Esophagus muscularis mucosa (tissue), 4 donors: ENCODE results near the gene APOC3. TPM values are rescaled to one million over a fixed set of nuclear protein-coding genes. Genes with fewer than 3 reads are reported as not detected.

Source experiments
- DNase-seq: peaks from one replicate; pipeline ENCODE4 v3.0.0-alpha.2; 2017; ENCODE audit errors: extremely low spot score
- H3K27ac ChIP-seq, 4 donors: fragments of 200-600 bp; sonication (generic); replicated peaks in 1 of 4; 1 replicate in 3 of 4; 2 replicates in 1 of 4; pipeline ENCODE4 v1.5.1; 2016 to 2019; ENCODE audit warnings: mild to moderate bottlenecking in 1 of 4
- H3K27me3 ChIP-seq, 4 donors: fragments of 200-600 bp; sonication (generic); one replicate each; pipeline versions ENCODE4 v1.5.1 to v1.6.0; 2016 to 2019
- H3K36me3 ChIP-seq, 4 donors: fragments of 200-600 bp; sonication (generic); one replicate each; pipeline ENCODE4 v1.5.1; 2016 to 2019
- H3K4me1 ChIP-seq, 4 donors: fragments of 200-600 bp; sonication (generic); one replicate each; pipeline ENCODE4 v1.5.1; 2016 to 2019
- H3K4me3 ChIP-seq, 4 donors: fragments of 200-600 bp; sonication (generic); 1 replicate in 2 of 4; 2 replicates in 2 of 4; pipeline ENCODE4 v1.5.1; 2016 to 2019; ENCODE audit warnings: mild to moderate bottlenecking in 4 of 4, moderate library complexity in 1 of 4
- H3K9me3 ChIP-seq, 4 donors: fragments of 200-600 bp; sonication (generic); 1 replicate in 3 of 4; 2 replicates in 1 of 4; pipeline ENCODE4 v1.5.1; 2016 to 2019
- EP300 ChIP-seq: sonication (generic); formaldehyde crosslinking; IDR thresholded peaks from one replicate; pipeline ENCODE4 v1.6.1; 2017; ENCODE audit warnings: antibody characterized with exemption
- POLR2A ChIP-seq: fragments of 450-650 bp; IDR thresholded peaks from one replicate; pipeline ENCODE4 v1.6.1; 2017; ENCODE audit warnings: antibody characterized with exemption, moderate library complexity, mild to moderate bottlenecking, low read depth
- POLR2AphosphoS5 ChIP-seq, 2 donors: sonication (generic); formaldehyde crosslinking; IDR thresholded peaks; one replicate each; pipeline ENCODE4 v1.6.1; 2017; ENCODE audit warnings: antibody characterized with exemption in 2 of 2
- WGBS: methylation state at CpG from one replicate; pipeline ENCODE4 v1.1.5; 2018; 5-methylcytosine and 5-hydroxymethylcytosine counted together
- intact Hi-C: fragments of 100-400 bp; cut with DNase I; formaldehyde crosslinking; loops from one replicate; pipeline ENCODE4 v1.15.1; 2023
- total RNA-seq, 4 donors: library from RNA; depleted of rRNA; stranded (reverse); fragments of >200 nt; gene quantifications; one replicate each; pipeline versions ENCODE4 v1.1.0 to v1.2.1, GENCODE V29; 2016
- TF ChIP-seq, protein P1 (sequence below), 3 experiments: fragments of 200-600 bp in 2 of 3; fragments of 450-650 bp in 1 of 3; sonication (generic) in 2 of 3; IDR thresholded peaks; one replicate each; pipeline ENCODE4 v1.5.1; 2017 to 2019; ENCODE audit warnings: antibody characterized with exemption in 3 of 3, mild to moderate bottlenecking in 2 of 3, moderate library complexity in 1 of 3

Gene APOC3
- total RNA-seq, 4 donors from 2014 or later = not detected

DNA sequence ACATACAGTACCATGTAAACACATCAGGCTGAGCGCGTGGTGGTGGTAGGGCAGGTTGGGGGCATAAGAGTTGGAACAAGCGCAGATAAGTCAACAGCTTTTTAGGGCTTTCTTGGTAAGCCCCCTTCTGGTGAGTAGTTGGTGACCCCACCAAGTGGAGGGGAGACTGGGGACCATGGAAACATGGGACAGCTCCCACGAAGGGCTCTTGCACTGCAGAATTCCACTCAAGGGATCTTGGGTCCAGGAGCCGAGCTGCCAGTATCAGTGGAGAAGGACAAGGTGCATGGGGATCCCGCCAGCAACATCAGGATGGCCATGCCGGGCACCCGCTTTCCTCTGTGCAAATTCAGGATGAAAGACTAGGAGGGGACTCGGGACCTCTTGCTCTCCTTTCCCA lies 14.0 kb downstream of the APOC3 start:
- 91% methylated on average over 9 of the region's 9 CpGs for WGBS
- no peak for DNase-seq

DNA sequence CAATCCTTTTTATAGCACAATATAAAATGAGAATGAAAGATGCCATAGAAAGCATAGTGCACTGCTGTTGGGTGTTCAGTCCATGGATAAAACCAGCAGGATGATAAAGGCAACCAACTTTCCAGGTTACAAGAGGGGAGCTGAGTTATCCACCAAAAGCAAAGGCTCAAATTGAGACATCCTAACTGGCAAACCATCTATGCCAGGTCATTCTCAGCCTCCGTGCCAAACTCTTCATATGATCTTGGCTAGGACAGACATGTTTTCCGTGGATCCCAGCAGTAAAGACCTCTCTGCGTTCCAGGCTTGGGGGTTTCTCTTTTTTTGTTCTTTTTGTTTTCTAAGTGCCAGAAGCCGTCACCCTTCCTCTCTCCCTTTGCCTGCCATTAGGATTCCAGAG lies 15.0 kb downstream of the APOC3 start:
- peaks cover 58 to 68% (median 61%) of the 10 kb centered on the region in 4 donors for H3K36me3 ChIP-seq
- no peaks in the 10 kb centered on the region for H3K9me3 ChIP-seq
- intact Hi-C loops = no loop called here
- 87% methylated on average over 4 of the region's 4 CpGs for WGBS
- no peaks in the 10 kb centered on the region for H3K27me3 ChIP-seq
- DNase-seq = no peak
- peaks cover 0 to 13% (median 0%) of the 10 kb centered on the region in 4 donors for H3K4me1 ChIP-seq
- TF ChIP-seq EP300 = no peak
- H3K27ac ChIP-seq = no peak overlapping the region
- H3K4me3 ChIP-seq = no peak overlapping the region

More for the DNA sequence above, 14.0 kb downstream of the APOC3 start:
- peaks cover 0 to 13% (median 0%) of the 10 kb centered on the region in 4 donors for H3K4me1 ChIP-seq
- no peak overlapping the region for H3K4me3 ChIP-seq
- H3K9me3 ChIP-seq = no peaks in the 10 kb centered on the region
- TF ChIP-seq EP300 = no peak
- no peak for TF ChIP-seq POLR2AphosphoS5 (IDR thresholded peaks at IDR 0.05)
- TF ChIP-seq, protein P1, sequence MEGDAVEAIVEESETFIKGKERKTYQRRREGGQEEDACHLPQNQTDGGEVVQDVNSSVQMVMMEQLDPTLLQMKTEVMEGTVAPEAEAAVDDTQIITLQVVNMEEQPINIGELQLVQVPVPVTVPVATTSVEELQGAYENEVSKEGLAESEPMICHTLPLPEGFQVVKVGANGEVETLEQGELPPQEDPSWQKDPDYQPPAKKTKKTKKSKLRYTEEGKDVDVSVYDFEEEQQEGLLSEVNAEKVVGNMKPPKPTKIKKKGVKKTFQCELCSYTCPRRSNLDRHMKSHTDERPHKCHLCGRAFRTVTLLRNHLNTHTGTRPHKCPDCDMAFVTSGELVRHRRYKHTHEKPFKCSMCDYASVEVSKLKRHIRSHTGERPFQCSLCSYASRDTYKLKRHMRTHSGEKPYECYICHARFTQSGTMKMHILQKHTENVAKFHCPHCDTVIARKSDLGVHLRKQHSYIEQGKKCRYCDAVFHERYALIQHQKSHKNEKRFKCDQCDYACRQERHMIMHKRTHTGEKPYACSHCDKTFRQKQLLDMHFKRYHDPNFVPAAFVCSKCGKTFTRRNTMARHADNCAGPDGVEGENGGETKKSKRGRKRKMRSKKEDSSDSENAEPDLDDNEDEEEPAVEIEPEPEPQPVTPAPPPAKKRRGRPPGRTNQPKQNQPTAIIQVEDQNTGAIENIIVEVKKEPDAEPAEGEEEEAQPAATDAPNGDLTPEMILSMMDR (IDR thresholded peaks at IDR 0.05) = no peak
- no peak for TF ChIP-seq POLR2A
- intact Hi-C loops = no loop called here
- H3K27ac ChIP-seq = no peak overlapping the region
- H3K27me3 ChIP-seq = no peaks in the 10 kb centered on the region
- peaks cover 51 to 58% (median 54%) of the 10 kb centered on the region in 4 donors for H3K36me3 ChIP-seq

DNA sequence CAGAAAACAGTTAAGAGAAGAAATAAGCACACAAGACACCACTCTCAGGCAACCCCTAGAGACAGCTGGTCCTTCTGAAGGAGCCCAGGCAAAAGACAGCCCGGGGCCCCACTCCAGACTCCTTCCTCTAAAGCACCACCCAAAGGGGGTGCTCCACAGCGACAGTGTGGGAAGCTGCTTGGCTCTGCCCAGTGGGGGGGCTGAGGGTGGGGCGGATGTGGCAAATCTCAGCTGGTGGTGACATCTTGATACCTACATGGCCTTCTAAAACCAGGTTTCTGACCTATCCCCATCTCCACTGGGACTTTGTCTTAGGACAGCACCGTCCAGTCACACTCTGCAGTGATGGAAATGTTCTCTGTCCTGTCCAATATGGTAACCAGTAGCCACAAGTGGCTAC lies 17.9 kb downstream of the APOC3 start:
- WGBS = 100% methylated on average over 4 of the region's 4 CpGs
- intact Hi-C loops = no loop called here
- Histone ChIP-seq H3K36me3 (peaks cover 58 to 88% (median 63%) of the 10 kb centered on the region in 4 donors), H3K9me3 (no peaks in the 10 kb centered on the region), H3K4me3 (no peak overlapping the region), H3K27ac (no peak overlapping the region), H3K27me3 (no peaks in the 10 kb centered on the region), H3K4me1 (peaks cover 7 to 14% (median 10%) of the 10 kb centered on the region in 4 donors)
- no peak for TF ChIP-seq EP300
- no peak for TF ChIP-seq POLR2AphosphoS5 (IDR thresholded peaks at IDR 0.05)
- TF ChIP-seq, protein P1 (IDR thresholded peaks at IDR 0.05) = no peak
- TF ChIP-seq POLR2A = no peak
- no peak for DNase-seq

DNA sequence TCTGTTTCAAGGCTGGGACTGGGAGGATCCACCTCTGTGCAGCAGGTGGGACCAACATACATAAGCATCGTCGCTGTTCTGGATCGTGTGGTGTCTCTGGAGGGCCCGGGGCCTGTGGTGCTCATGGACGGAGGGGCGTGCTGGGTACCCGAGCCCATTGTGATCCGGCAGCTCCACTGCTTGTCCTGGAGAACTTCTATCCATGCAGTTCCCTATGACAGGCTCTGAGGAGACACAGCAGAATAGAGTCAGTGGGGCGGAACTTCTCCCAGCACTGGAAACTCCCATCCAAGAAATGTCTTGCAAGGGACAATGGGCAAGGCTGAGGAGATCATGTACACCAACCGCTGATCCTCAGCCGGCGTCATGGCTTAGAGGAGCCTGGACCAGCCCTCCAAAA lies 19.4 kb downstream of the APOC3 start:
- no peak for DNase-seq
- Histone ChIP-seq H3K27me3 (no peaks in the 10 kb centered on the region), H3K4me3 (no peak overlapping the region), H3K4me1 (peaks cover 13 to 27% (median 20%) of the 10 kb centered on the region in 4 donors), H3K27ac (no peak overlapping the region), H3K36me3 (peaks cover 47 to 84% (median 54%) of the 10 kb centered on the region in 4 donors), H3K9me3 (no peaks in the 10 kb centered on the region)
- 92% methylated on average over 9 of the region's 12 CpGs for WGBS
- TF ChIP-seq POLR2A = no peak
- TF ChIP-seq, protein P1 (IDR thresholded peaks at IDR 0.05) = no peak
- TF ChIP-seq EP300 = no peak
- TF ChIP-seq POLR2AphosphoS5 (IDR thresholded peaks at IDR 0.05) = no peak
- intact Hi-C loops = no loop called here

DNA sequence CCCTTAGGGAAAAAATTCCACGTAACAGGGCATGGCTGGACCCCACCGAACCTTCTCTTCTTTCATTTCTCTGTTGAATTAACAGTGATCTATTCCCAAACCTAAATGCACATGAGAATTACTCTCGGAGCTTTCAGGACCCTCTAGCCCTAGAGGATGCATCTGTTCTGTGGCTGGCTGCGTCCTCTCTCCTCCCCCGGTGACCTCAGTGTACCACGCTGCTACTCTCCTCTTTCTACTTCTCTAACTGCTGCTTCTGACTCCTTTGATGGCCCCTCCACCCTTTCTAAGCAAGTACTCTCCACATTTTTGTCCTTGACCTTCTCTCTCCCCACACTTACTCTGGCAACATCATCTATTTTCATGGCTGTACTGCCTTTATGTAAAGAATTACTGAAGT lies 19.8 kb downstream of the APOC3 start:
- TF ChIP-seq EP300 (no peak), POLR2A (no peak)
- Histone ChIP-seq H3K27me3 (no peaks in the 10 kb centered on the region), H3K27ac (no peak overlapping the region), H3K9me3 (no peaks in the 10 kb centered on the region), H3K4me3 (no peak overlapping the region), H3K4me1 (peaks cover 13 to 29% (median 21%) of the 10 kb centered on the region in 4 donors), H3K36me3 (peaks cover 45 to 86% (median 55%) of the 10 kb centered on the region in 4 donors)
- 90% methylated on average over 6 of the region's 6 CpGs for WGBS
- DNase-seq = no peak
- intact Hi-C loops = no loop called here

DNA sequence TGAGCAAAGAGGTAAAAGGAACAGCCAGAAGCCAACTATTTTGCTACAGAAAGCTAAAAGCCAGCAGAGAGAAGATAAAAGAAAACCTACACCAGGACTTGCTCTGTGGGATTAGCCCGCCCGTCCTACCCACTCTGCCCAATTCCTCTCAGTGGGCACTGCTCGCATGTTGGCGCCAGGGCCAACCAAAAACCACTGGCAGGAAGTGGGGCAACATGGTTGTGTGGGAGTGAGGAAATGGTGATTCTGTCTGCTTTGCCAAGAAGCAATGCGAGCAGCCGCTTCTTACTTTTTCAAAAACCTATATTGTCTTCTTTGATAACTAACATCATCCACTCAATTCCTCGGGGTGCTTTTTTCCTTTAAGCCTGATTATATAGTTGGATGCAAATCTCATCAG lies 21.9 kb downstream of the APOC3 start:
- WGBS = 73% methylated on average over 7 of the region's 7 CpGs
- H3K27me3 ChIP-seq = no peaks in the 10 kb centered on the region
- H3K9me3 ChIP-seq = no peaks in the 10 kb centered on the region
- DNase-seq = no peak
- no peak overlapping the region for H3K27ac ChIP-seq
- H3K4me3 ChIP-seq = no peak overlapping the region
- intact Hi-C loops = no loop called here
- peaks cover 13 to 29% (median 21%) of the 10 kb centered on the region in 4 donors for H3K4me1 ChIP-seq
- H3K36me3 ChIP-seq = peaks cover 24 to 84% (median 42%) of the 10 kb centered on the region in 4 donors
- TF ChIP-seq POLR2A = no peak
- TF ChIP-seq EP300 = no peak
- TF ChIP-seq, protein P1 (IDR thresholded peaks at IDR 0.05) = no peak
- TF ChIP-seq POLR2AphosphoS5 (IDR thresholded peaks at IDR 0.05) = no peak
